B cell (primary cell): ENCODE data around the gene ZNF273. TPM values are rescaled to one million over a fixed set of nuclear protein-coding genes. Genes with fewer than 3 reads are reported as not detected.
"Not testable (repeated sequence)": the region's sequence is repeated elsewhere in the genome, so short reads cannot be mapped to it uniquely, and the experiment has no call there.

Source experiments
- ATAC-seq: fragments of 200-7000 bp; cut with Tn5 transposase; one replicate; pipeline ENCODE4 v1.10.0; 2021; ENCODE audit warnings: low read depth, mild to moderate bottlenecking, moderate number of reproducible peaks, moderate library complexity
- CTCF ChIA-PET: fragments of 350-600 bp; sonication (Branson Sonifier 250); formaldehyde crosslinking; loops from one replicate; lab custom pipeline; 2021; ENCODE audit warnings: antibody characterized with exemption, inconsistent platforms; lab: Charles Lee
- POLR2A ChIA-PET: fragments of 350-600 bp; sonication (Branson Sonifier 250); formaldehyde crosslinking; loops from one replicate; lab custom pipeline; 2021; ENCODE audit warnings: antibody characterized with exemption; lab: Charles Lee
- DNase-seq: peaks from one replicate; pipeline ENCODE4 v3.0.0; 2013
- H2AFZ ChIP-seq: 2 replicates; pipeline ENCODE4 v1.6.1; 2012; ENCODE audit warnings: mild to moderate bottlenecking, low read depth, low read length; ENCODE audit not compliant: insufficient read depth, poor library complexity, severe bottlenecking
- H3K27ac ChIP-seq, 2 donors: 1 replicate in 1 of 2; 2 replicates in 1 of 2; pipeline ENCODE4 v1.5.1; 2012 to 2013; ENCODE audit warnings: low read length in 2 of 2, mild to moderate bottlenecking in 2 of 2, moderate library complexity in 1 of 2
- H3K27me3 ChIP-seq, 4 experiments: fragments of 200-600 bp in 1 of 4; sonication (generic) in 1 of 4; replicated peaks in 1 of 4; 1 replicate in 2 of 4; 2 replicates in 2 of 4; pipeline versions ENCODE4 v1.6.1 to v1.7.0; 2013 to 2016; ENCODE audit warnings: low read length in 3 of 4, mild to moderate bottlenecking in 2 of 4, mixed read lengths in 1 of 4, moderate library complexity in 1 of 4; ENCODE audit not compliant: insufficient read depth in 4 of 4, control insufficient read depth in 3 of 4; ENCODE audit errors: control extremely low read depth in 1 of 4
- H3K36me3 ChIP-seq, 2 experiments: replicated peaks in 1 of 2; 1 replicate in 1 of 2; 2 replicates in 1 of 2; pipeline versions ENCODE4 v1.6.1 to v1.7.1; 2013; ENCODE audit warnings: low read length in 1 of 2; ENCODE audit not compliant: insufficient read depth in 2 of 2, control insufficient read depth in 1 of 2; ENCODE audit errors: control extremely low read depth in 1 of 2, extremely low read depth in 1 of 2
- H3K4me1 ChIP-seq, 2 donors: fragments of 200-600 bp in 1 of 2; sonication (generic) in 1 of 2; 1 replicate in 1 of 2; 2 replicates in 1 of 2; pipeline versions ENCODE4 v1.5.1 to v1.6.1; 2013 to 2017; ENCODE audit warnings: low read length in 2 of 2; ENCODE audit not compliant: control insufficient read depth in 2 of 2, insufficient read depth in 2 of 2
- H3K4me2 ChIP-seq: replicated peaks from 2 replicates; pipeline ENCODE3; 2012; ENCODE audit warnings: mild to moderate bottlenecking, low read depth, low read length; ENCODE audit not compliant: poor library complexity, severe bottlenecking
- H3K4me3 ChIP-seq, 5 experiments: fragments of 200-600 bp in 1 of 5; sonication (generic) in 1 of 5; 1 replicate in 3 of 5; 2 replicates in 2 of 5; pipeline versions ENCODE4 v1.5.1 to v1.7.0; 2011 to 2016; ENCODE audit warnings: low read length in 4 of 5, mild to moderate bottlenecking in 4 of 5, low read depth in 2 of 5, control low read depth in 1 of 5, moderate library complexity in 1 of 5; ENCODE audit not compliant: insufficient read depth in 1 of 5; ENCODE audit errors: control extremely low read depth in 1 of 5, extremely low read depth in 1 of 5
- H3K79me2 ChIP-seq: fragments of 200-600 bp; sonication (generic); one replicate; pipeline ENCODE4 v1.6.0; 2016; ENCODE audit warnings: low read length; ENCODE audit not compliant: control insufficient read depth, insufficient read depth
- H3K9ac ChIP-seq: fragments of 200-600 bp; sonication (generic); 2 replicates; pipeline ENCODE4 v1.6.1; 2017; ENCODE audit warnings: mild to moderate bottlenecking, low read length, moderate library complexity
- H3K9me3 ChIP-seq, 3 donors: one replicate each; pipeline versions ENCODE4 v1.6.1 to v1.7.1; 2013; ENCODE audit warnings: low read length in 2 of 3; ENCODE audit not compliant: control insufficient read depth in 2 of 3, insufficient read depth in 1 of 3; ENCODE audit errors: control extremely low read depth in 1 of 3
- H4K20me1 ChIP-seq: 2 replicates; pipeline ENCODE4 v1.6.0; 2012; ENCODE audit warnings: mild to moderate bottlenecking, low read length; ENCODE audit not compliant: insufficient read depth, control insufficient read depth, poor library complexity, severe bottlenecking
- H3K27ac Mint-ChIP-seq: one replicate; pipeline ENCODE4 v1.8.0; 2021; ENCODE audit warnings: mixed read lengths
- H3K27me3 Mint-ChIP-seq: one replicate; pipeline ENCODE4 v1.8.0; 2021; ENCODE audit warnings: mixed read lengths
- H3K4me1 Mint-ChIP-seq: one replicate; pipeline ENCODE4 v1.8.0; 2021; ENCODE audit warnings: mixed read lengths
- H3K4me3 Mint-ChIP-seq: one replicate; pipeline ENCODE4 v1.8.0; 2021; ENCODE audit warnings: mixed read lengths
- H3K9me3 Mint-ChIP-seq: one replicate; pipeline ENCODE4 v1.8.0; 2022; ENCODE audit warnings: mixed read lengths; ENCODE audit not compliant: insufficient read depth
- CTCF ChIP-seq: fragments of 200-600 bp; IDR thresholded peaks from one replicate; pipeline ENCODE4 v1.8.0; 2022; ENCODE audit warnings: antibody characterized with exemption, mild to moderate bottlenecking
- EZH2 ChIP-seq: IDR thresholded peaks from 2 replicates; pipeline ENCODE4 v1.6.1; 2012; ENCODE audit warnings: borderline replicate concordance, low read depth, mild to moderate bottlenecking, moderate library complexity, low read length; ENCODE audit not compliant: insufficient read depth, poor library complexity, severe bottlenecking
- WGBS: methylation state at CpG from one replicate; pipeline ENCODE4 v1.1.5; 2013; ENCODE audit warnings: missing lambda C conversion rate; ENCODE audit not compliant: insufficient coverage; 5-methylcytosine and 5-hydroxymethylcytosine counted together
- intact Hi-C: fragments of 100-400 bp; cut with micrococcal nuclease; formaldehyde crosslinking; loops from one replicate; pipeline ENCODE4 v1.10.0; 2022
- polyA plus RNA-seq: library from polyadenylated mRNA; depleted of rRNA; stranded (reverse); fragments of >200 nt; gene quantifications from 2 replicates; pipeline ENCODE4 v1.2.3, GENCODE V29; 2012
- total RNA-seq, 2 donors: library from RNA; stranded (reverse); fragments of 120-200 nt in 1 of 2; gene quantifications; 1 replicate in 1 of 2; 2 replicates in 1 of 2; pipeline versions ENCODE4 v1.2.3 to v1.2.4, GENCODE V29; 2013 to 2022

The ZNF273 gene
- total and polyA plus RNA-seq, 2 donors (not counting 1 experiment from before 2014, with no cell fraction given): 3.8 to 12.7 TPM

- Histone ChIP-seq H3K27me3 (peaks cover 0 to 46% (median 25%) of the 10 kb centered on the region in 4 experiments), H2AFZ (no peak overlapping the region), H3K4me2 (no peak overlapping the region), H3K9me3 (peaks cover 0 to 12% (median 0%) of the 10 kb centered on the region in 3 donors), H3K27ac (no peak overlapping the region), H3K36me3 (no peaks in the 10 kb centered on the region), H4K20me1 (no peaks in the 10 kb centered on the region), H3K4me3 (no peak overlapping the region), H3K4me1 (peaks cover 22% of the 10 kb centered on the region in 2 donors), H3K9ac (no peak overlapping the region), H3K79me2 (no peaks in the 10 kb centered on the region)
- 70% methylated on average over 2 of the region's 2 CpGs for WGBS
- Mint-ChIP-seq H3K27me3 (peaks cover 24% of the 10 kb centered on the region), H3K4me1 (peaks cover 13% of the 10 kb centered on the region), H3K4me3 (no peak overlapping the region), H3K27ac (no peak overlapping the region), H3K9me3 (no peaks in the 10 kb centered on the region)
- POLR2A ChIA-PET: no interaction called here
- intact Hi-C loops: no loop called here
- ATAC-seq (no peak), DNase-seq (no peak)
- CTCF ChIA-PET: no interaction called here
- TF ChIP-seq EZH2: no peak
- no peak for TF ChIP-seq CTCF
These were observed 12.2 kb upstream of the ZNF273 start for GRCh38 chr7:64890761-64891362.

- H3K4me3 ChIP-seq, H3K27ac Mint-ChIP-seq, H3K9ac ChIP-seq, DNase-seq, intact Hi-C loops, CTCF ChIA-PET, H3K36me3 ChIP-seq, ATAC-seq, H3K9me3 Mint-ChIP-seq, H4K20me1 ChIP-seq, H2AFZ ChIP-seq, H3K4me2 ChIP-seq, H3K4me3 Mint-ChIP-seq, POLR2A ChIA-PET, H3K79me2 ChIP-seq, H3K27ac ChIP-seq: not testable (repeated sequence)
- no CpG with 5 or more reads among the region's 1 CpG for WGBS
- Mint-ChIP-seq H3K4me1 (peaks cover 13% of the 10 kb centered on the region), H3K27me3 (peaks cover 19% of the 10 kb centered on the region)
- Histone ChIP-seq H3K9me3 (peaks cover 0 to 12% (median 0%) of the 10 kb centered on the region in 3 donors), H3K27me3 (peaks cover 0 to 40% (median 22%) of the 10 kb centered on the region in 4 experiments), H3K4me1 (peaks cover 22% of the 10 kb centered on the region in 2 donors)
These were observed 11.6 kb upstream of the ZNF273 start for GRCh38 chr7:64891363-64892081.
